Endothelial cell of hepatic sinusoid (primary cell): Measurements from ENCODE around the gene SLC35F3.

Source experiments
- in situ Hi-C: cut with HindIII; loops from 2 replicates; pipeline ENCODE4 v1.10.0; 2017; ENCODE audit warnings: low sequenced_read_pairs

The SLC35F3 gene

DNA sequence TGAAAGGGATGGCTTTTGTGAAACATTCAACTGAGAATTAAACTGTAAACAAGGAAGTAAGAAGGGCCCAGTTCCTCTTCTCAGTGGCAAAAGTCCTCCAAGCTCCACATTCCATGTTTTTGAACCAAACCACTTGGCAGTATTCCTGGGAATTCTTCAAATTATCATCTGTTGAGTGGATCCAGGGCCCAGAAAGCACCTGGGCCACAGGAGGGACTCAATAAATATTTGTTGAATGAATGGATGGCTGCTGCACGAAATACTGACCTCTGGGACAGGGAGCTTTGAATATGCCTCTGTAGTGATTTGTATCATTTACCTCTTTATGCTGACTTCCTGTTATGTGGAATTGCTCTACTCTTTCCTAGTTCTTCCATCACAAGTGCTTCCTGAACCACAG lies 4.7 kb downstream of the SLC35F3 start:
- in situ Hi-C loops: no loop called here

DNA sequence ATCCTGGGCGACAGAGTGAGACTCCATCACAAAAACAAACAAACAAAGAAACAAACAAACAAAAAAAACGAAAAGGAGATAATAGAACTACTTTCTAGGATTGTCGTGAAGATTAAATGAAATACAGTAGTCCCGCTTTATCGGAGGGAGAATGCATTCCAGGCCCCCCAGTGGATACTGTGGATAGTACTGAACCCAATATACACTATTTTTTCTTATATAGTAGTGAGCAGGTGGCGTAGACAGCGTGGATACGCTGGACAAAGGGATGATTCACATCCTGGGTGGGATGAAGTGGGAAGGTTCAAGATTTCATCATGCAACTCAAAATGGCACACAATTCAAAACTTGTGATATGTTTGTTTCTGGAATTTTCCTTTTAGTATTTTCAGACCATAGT lies 8.0 kb downstream of the SLC35F3 start:
- in situ Hi-C loops: no loop called here

DNA sequence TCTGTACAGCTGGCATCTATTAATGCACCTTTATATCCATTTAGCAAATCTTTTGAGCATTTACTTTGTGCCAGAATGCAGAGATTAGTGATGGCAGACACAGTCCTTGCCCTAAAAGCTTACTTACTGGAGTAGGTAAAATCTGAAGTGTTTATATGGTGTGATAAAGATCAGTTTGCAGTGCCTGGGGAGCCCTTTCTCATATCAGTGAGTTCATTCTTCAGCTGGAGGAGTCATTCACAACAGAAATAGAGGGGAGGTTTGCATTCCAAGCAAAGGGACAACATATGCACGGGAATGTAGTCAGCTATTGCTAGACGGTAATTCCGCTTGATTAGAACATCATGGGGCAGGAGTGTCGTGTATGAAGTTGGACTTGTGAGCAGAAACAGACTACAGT lies 8.4 kb downstream of the SLC35F3 start:
- in situ Hi-C loops: no loop called here

DNA sequence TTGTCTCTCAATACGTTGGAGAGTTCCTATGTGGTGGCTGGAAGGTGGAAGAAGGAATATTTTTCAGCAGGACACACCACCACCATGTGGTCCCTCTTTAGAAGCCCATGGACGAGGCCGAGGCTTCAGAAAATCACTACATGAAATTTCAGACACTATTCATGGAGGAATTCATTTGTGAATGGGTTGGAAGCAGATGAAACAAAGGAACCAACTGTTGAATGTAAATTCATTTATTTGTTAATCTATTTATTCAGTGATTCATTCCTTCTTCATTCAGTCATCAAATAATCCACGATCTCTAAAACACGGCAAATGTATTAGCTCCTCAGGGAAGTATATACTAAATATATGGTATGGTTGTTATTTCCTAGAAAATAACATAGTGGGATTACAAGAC lies 12.2 kb downstream of the SLC35F3 start:
- in situ Hi-C loops: no loop called here

DNA sequence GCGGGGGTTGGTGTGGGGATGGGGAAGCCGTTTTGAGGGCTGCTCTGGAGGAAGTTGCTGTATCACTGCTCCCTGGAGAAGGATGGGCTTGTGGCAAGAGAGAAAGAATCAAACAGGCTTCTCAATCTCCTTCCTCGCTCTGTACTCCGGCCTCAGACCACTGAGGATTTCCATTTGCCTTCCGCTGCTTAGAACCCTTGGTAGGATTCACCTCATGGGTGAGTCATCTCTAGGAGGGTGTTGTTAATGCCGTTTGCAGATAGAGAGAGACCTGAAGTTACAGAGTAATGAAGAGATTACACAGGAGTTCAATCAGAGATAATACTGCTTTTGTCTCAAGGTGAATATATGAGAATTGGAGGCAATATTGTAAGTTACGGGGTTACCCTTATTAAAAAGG lies 15.3 kb downstream of the SLC35F3 start:
- in situ Hi-C loops: no loop called here

DNA sequence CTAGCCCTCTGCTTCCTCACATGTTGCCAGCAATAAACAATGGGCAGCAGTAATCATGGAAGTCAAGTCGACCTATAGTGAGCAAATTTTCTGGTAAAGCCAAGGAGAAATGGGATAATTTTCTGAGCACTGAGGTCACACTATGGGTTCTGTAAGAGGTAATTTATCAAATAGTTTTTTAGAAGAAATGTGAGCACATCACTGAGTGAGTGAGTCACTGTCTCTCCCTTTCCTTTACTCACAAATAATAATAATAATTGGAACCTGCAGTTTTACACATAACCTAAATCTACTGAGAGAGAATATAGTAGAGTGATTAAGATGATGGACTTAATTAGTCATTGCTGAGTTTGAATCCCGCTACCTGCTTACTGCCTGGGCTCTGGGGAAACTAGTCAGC lies 23.6 kb downstream of the SLC35F3 start:
- in situ Hi-C loops: no loop called here

DNA sequence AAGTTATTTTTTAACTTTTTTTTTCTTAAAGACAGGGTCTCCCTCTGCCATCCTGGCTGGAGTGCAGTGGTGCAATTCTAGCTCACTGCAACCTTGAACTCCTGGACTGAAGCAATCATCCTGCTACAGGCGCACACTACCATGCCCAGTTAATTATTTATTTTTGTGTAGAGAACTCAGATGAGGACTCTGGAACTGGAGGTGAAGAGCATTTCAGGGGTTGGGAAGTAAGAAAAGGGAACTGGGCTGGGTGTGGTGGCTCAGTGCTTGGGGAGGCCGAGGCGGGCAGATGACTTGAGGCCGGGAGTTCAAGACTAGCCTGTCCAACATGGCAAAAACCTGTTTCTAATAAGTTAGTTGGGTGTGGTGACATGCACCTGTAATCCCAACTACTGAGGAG lies 28.9 kb downstream of the SLC35F3 start:
- in situ Hi-C loops: no loop called here

DNA sequence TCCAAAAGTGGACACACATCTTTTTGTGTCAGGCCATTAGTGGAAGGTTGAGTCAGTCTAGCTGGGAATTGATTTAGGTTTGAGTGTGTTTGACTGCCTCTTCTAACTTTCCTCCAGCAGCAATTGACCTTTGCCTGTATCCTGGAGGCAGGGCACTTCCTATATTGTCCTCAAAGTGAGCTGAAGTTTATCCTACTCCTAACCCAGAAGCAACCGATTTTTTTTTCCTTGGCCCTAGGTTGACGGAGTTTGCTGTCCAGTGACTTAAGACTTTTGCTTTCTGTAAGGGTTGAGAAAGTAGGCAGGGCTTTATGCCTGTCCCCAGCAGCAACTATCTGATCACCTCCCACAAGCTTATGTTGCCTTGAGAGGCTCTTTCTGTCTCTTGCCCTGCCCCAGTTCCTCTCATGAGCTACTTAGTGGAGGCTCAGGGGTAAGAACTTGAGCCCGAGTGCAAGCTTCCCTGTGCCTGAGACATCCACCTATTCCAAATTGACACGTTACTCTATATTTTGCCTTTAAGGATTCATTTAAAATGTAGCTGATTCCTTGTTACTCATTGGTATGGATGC lies 30.9 kb downstream of the SLC35F3 start:
- in situ Hi-C loops: no loop called here

DNA sequence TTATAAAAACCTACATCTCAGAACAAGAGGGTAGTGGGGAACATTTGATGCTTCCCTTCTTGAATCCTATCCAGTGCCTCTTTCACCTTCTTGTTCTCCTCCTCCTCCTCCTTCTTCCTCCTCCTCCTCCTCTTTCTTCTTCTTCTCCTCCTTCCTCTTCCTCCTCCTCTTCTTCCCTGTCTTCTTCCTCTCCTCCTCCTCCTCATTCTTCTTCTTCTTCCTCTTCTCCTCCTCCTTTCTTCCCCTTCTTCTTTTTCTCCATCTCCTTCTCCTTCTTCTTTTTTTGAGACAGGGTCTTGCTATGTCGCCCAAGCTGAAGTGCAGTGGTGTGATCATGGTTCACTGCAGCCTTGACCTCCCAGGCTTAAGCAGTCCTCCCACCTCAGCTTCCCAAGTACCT lies 31.9 kb downstream of the SLC35F3 start:
- in situ Hi-C loops: no loop called here

DNA sequence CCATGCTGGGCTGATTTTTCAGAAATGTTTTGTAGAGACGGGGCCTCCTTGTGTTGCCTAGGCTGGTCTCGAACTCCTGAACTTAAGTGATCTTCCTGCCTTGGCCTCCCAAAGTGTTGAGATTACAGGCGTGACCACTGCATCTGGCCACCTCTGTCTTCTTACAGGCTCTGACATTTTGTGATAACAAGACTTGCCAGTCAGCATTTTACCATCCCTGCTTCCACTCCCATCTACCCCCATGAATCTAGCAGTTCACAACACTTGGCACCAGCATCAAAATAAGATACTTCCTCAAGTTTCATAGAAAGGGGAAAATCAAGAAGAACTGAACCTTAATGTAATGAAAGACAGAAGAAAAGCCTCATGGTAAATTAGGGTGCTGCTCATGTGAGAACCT lies 32.4 kb downstream of the SLC35F3 start:
- in situ Hi-C loops: no loop called here

DNA sequence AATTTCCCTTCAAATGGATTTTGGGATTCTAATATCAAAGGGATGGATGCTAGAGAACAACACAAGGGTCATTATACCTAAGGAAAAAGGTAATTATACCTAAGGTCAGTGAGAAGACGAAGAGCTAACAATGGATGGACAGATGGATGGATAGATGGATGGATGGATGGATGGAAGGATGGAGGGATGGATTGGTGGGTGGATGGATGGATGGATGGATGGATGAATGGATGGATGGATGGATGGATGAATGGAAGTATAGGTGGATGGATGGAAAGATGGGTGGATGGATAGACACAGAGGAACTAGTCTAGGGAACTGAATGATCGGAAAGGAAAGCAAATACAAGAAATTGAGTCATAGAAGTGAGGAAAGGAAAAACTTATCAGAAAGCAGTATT lies 34.0 kb downstream of the SLC35F3 start:
- in situ Hi-C loops: no loop called here

DNA sequence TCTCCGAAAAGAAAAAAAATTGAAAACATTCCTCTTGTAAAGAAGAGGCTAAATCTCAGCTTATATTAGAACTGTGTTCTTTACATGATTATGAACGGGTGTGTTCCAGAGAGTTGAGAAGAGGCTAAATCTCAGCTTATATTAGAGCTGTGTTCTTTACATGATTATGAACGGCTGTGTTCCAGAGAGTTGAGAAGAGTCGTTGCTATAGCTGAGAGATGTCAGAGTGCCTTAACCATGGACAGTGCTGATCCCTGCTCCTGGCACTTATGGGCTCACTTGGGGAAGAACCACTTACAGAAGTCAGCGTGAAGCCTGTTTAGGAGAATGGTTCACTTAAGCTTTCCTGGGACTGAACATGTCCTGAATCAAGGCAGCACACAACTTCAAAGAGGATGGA lies 35.0 kb downstream of the SLC35F3 start:
- in situ Hi-C loops: no loop called here

DNA sequence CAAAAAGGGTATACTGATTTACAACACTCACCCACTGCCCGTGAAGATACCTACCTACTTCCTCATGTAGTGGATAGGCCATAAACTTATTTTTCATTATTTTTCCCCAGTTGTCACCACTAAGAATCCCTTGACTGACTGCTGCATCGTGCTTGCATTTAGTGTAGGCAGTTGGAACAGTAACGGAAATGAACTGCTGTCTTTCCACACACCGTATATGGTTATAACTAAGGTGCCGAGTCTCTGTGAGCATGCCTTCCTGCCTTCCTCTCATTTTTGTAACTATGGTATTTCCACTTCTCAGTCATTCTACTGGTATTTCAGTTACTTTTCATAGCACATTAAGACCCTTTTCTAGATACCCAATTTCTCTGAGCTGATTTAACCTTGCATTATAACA lies 36.4 kb downstream of the SLC35F3 start:
- in situ Hi-C loops: no loop called here

DNA sequence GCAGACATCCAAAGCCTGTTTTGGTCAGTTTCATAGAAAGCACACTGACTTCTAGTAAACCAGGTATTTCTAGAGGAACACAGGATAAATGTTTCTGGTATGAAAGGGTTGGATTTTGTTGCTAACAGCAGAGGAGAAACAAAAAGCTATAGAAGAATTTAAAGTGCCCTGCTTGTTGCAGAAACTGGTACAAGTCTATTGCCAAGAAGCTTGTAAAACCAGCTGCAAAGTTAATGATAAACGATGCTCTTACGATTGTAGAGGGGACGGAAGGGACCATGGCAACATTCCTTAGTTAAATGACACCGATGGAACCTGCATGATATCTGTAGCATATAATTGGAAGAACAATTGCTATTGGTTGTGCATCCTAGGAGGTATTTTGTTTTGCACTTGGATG lies 40.1 kb downstream of the SLC35F3 start:
- in situ Hi-C loops: no loop called here

DNA sequence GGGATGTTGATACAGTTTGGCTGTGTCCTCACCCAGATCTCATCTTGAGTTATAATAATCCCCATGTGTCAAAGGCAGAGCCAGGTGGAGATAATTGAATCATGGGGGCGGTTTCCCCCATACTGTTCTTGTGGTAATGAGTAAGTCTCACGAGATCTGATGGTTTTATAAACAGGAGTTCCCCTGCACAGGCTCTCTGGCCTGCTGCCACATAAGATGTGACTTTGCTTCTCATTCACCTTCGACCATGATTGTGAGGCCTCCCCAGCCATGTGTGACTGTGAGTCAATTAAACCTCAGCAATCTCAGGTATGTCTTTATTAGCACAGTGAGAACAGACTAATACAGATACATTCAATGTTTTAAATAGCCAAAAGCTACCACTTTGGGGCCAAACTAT lies 41.1 kb downstream of the SLC35F3 start:
- in situ Hi-C loops: no loop called here

DNA sequence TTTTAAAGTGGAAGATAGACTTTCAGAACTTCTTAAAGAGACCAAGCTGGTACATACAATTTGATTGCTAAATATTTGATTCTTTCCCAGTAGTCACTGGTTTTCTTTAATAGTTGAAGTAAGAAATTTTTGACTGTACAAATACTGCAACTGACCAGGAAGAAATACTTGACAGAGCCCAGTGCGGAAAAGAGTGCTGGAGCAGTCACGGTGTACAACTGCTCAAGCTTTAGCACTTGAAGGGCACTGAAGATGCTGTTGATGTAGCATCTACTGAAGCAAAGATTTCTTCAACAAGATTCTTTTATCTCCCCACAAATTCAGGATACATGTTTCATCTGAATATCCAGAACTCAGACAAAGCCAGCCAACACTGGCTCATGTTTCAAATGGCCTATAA lies 41.5 kb downstream of the SLC35F3 start:
- in situ Hi-C loops: no loop called here

DNA sequence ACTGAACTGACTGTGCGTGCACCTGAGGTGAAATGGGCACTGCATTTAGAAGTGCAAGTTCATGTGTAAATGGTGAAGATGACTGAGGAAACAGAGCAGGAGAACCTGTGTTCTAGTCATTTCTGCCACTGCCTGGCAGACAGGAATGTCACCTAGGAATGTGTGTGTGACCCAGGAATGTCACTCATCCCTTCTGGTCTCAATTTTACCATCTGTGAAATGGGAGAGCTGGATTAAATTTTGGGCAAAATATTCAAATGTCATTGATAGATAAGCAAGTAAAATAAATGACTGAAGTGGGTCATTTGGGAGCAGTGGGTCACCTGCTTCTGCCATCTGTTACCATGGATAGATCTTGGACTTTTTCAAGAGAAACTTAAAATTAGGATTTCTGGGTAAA lies 42.2 kb downstream of the SLC35F3 start:
- in situ Hi-C loops: no loop called here

DNA sequence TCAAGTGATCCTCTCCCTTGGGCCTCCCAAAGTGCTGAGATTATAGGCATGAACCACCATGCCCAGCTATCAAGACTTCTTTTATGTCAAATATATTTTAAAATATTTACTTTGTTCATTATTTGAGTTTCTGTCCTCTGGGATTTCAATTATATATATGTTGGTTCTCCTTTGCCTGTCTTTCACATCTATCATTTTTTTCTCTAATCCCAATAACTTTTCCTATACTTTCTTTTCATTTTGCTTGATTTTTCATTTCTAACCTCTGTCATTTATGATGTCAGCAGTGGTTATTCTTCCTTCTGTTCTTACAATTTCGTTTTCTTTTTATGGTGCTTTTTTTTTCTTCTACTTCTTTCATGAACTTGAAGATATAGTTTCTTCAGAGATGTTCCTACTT lies 47.3 kb downstream of the SLC35F3 start:
- in situ Hi-C loops: no loop called here

DNA sequence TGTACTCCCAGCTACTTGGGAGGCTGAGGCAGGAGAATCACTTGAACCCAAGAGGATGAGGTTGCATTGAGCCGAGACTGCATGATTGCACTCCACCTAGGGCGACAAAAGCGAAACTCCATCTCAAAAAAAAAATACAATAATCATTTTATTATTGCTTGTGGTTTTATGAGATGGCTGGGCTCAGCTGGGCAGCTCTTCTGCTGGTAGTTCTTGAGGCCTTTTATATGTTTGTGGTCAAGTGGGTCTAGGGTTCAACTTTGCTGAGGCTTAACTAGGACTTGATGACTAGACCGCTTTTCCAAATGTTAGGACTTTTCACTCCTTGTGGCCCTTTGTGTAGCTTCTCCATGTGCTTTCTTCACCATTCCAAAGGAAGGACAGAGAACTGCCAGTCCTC lies 53.2 kb downstream of the SLC35F3 start:
- in situ Hi-C loops: no loop called here

DNA sequence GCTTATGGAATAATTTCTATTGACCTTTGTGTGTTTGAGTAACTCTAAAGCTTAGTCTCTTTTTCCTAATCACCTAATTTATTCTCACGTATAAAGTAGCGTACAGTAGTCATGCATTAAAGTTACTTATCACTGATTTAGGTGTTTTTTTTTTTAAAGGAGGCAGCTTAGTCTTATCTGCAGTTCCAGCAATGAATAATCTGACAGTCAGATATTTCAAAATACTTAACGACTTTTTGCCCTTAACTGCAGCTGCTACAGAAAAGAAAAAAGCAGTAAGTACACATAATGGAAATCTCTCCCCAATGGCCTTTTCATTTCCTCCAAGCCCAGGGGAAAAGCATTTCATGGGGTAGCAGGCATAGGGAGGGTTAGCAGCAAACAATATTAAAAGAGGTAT lies 54.6 kb downstream of the SLC35F3 start:
- in situ Hi-C loops: no loop called here

DNA sequence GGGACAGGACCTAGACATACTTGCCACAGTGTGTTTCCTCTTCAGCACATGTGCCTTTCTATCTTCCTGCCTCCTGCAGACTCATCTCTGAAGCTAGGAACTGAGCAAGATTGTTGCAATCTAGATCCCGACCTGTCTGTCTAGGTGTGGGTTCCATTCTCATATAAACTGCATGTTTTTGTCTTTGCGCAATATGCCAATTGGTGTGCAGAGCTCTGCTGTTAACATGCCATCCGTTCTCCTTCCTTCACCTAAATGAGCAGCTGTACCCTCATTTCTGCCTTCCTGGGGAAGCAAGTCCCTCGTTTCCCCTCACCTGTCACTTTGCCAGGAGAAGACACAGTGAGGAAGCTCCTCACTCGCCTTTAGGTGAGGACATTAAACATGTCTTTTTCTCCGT lies 55.5 kb downstream of the SLC35F3 start:
- in situ Hi-C loops: no loop called here

DNA sequence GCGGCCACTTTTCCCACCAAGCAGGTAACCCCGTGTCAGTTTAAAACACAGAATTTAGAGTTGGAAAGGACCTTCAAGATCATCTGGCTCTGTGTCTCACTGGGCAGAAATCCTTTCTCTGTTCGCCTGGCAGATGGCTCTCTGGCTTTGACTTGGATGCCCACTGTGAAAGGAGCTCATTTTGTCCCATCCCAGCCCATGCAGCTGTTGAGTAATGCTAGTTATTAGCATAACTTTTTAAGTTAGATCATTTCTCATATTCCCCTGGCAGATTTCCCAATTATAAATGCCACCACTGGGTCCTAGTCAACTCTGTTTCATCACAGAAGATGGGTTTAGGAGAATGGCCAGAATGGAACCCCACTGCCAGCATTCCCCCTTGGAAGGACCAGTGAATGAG lies 55.9 kb downstream of the SLC35F3 start:
- in situ Hi-C loops: no loop called here

DNA sequence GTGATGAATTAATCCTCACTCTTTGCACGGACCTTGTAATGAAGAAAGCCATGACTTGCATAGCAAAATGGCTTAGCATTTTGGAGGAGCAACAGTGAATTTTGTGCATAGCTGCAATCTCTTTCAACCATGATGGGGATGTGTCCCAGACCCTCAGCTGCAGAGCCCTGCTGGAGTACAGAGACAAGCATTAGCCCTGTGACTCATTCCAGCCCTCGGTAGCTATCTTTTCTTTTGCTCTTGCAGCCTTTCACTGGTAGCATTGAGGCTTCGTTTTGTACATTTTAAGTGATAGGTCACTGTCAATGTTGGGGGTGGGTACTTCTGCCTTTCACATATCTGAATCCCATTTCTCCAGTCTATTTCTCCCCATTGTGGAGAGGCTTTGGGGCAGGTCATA lies 58.4 kb downstream of the SLC35F3 start:
- in situ Hi-C loops: no loop called here

DNA sequence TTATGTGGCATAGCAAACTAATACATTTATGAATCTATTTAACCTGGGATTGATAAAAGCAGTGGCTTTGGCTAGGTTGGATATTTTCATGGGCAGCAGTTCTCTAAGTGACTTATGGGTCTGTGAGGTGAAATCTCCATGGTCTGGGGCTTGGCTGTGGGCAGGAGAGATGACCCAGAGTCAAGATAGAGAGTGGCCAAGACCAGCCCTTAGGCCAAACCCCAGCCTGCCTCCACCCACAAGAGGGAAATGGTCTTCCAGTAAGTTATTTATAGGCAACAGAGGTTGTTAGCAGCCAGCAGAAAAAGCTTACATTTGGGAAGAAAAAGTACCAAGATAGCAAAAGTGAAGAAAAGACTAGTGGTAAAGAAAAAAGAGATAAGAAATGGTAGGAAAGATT lies 61.4 kb downstream of the SLC35F3 start:
- in situ Hi-C loops: no loop called here
